ENCODE data around the gene TBC1D1.

DNA sequence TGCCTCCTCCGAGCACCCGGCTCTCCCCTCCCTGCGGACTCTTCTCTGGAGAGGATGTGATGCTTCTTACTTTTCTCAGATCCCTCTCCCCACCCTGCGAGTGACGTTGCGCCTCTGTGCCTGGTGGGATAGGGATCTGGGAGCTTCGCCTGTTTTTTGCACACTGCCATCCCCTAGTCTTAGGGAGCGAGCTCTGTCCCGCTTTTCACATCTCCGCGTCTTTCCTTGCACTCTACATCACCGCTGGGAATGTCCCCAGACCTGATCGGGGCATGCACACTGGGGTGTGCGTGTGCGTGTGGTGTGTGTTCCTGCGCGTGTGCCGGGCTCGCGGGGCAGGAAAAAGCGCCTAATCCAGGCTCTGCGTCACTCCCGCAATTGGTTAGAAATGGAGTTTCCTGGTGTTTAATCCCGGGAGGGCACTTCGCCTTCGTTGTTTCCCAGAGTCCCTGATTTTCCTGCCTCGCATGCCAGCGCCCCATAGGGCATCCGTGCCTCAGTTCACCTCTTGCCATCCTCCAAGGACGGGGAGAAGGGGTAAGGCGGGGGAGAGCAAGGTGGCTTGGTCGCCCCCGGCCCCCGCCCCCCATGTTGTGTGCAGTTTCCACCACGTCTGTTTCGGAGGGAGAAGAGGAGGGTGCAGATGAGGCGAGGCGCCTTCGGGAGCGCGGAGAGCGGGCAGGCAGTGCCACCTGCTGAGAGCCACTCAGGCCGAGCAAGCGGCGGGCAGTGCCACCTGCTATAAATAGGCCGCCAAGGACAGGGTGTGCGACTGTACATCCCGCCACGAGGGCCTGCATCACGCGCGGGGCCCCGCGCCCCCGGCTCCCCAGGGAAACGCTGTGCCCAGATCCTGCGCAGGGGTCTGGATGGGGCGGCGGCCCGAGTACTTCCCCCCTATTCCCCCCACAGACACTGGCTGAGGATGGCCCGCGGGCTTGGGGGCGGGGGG, 759 bp upstream of the TBC1D1 start:
- TF ChIP-seq CTCF (IDR thresholded peaks at IDR 0.05) (no peak), POLR2A (IDR thresholded peaks at IDR 0.05) (no peak), POLR2AphosphoS5 (IDR thresholded peaks at IDR 0.05; ENCODE audit: insufficient read depth in 1 of 2, low read depth in 1 of 2) (peak in 1 of 2 donors; percentile 78)

All from vagina (tissue), 2 donors.